WTC11 (cell line): Measurements from ENCODE around the gene PSMA3. TPM values are rescaled to one million over a fixed set of nuclear protein-coding genes. Genes with fewer than 3 reads are reported as not detected.

Experiments
- ATAC-seq: fragments of 200-7000 bp; cut with Tn5 transposase; 2 replicates; pipeline ENCODE4 v1.10.0; 2021; ENCODE audit warnings: mild to moderate bottlenecking, moderate library complexity
- CTCF ChIA-PET: fragments of 300-600 bp; sonication (Branson Sonifier 250); formaldehyde crosslinking; loops from one replicate; lab custom pipeline; 2021; ENCODE audit warnings: antibody characterized with exemption; lab: Charles Lee
- POLR2A ChIA-PET: fragments of 350-600 bp; sonication (Branson Sonifier 250); formaldehyde crosslinking; loops from one replicate; lab custom pipeline; 2021; ENCODE audit warnings: antibody characterized with exemption; lab: Charles Lee
- DNase-seq: peaks from one replicate; pipeline ENCODE4 v3.0.0; 2021; ENCODE audit warnings: low spot score
- H3K27ac Mint-ChIP-seq: 2 replicates; pipeline ENCODE4 v1.8.0; 2021; ENCODE audit warnings: mixed read lengths
- H3K27me3 Mint-ChIP-seq: 2 replicates; pipeline ENCODE4 v1.8.0; 2021; ENCODE audit warnings: low read depth, mild to moderate bottlenecking, moderate library complexity, mixed read lengths
- H3K36me3 Mint-ChIP-seq: 2 replicates; pipeline ENCODE4 v1.8.0; 2021; ENCODE audit warnings: mixed read lengths
- H3K4me1 Mint-ChIP-seq: 2 replicates; pipeline ENCODE4 v1.8.0; 2022; ENCODE audit warnings: mixed read lengths
- H3K4me3 Mint-ChIP-seq: 2 replicates; pipeline ENCODE4 v1.8.0; 2021; ENCODE audit warnings: mild to moderate bottlenecking, moderate library complexity, mixed read lengths
- H3K9me3 Mint-ChIP-seq: 2 replicates; pipeline ENCODE4 v1.8.0; 2021; ENCODE audit warnings: mixed read lengths
- ATF1 ChIP-seq: sonication (generic); formaldehyde crosslinking; IDR thresholded peaks from 2 replicates; pipeline ENCODE4 v1.8.1; 2023; ENCODE audit warnings: mild to moderate bottlenecking, moderate library complexity, missing genetic modification reagents
- E2F5 ChIP-seq: sonication (generic); formaldehyde crosslinking; IDR thresholded peaks from 2 replicates; pipeline ENCODE4 v1.8.1; 2022; ENCODE audit warnings: mild to moderate bottlenecking, moderate library complexity, missing genetic modification reagents
- EMX1 ChIP-seq: fragments of 250-450 bp; sonication (Bioruptor Pico); IDR thresholded peaks from 2 replicates; pipeline ENCODE4 v1.8.0; 2021; ENCODE audit warnings: mild to moderate bottlenecking
- ETV6 ChIP-seq: sonication (generic); formaldehyde crosslinking; IDR thresholded peaks from 2 replicates; pipeline ENCODE4 v1.8.1; 2022; ENCODE audit warnings: mild to moderate bottlenecking, missing genetic modification reagents
- FOXP1 ChIP-seq: sonication (generic); formaldehyde crosslinking; IDR thresholded peaks from 2 replicates; pipeline ENCODE4 v1.8.0; 2022; ENCODE audit warnings: missing genetic modification reagents, mild to moderate bottlenecking, moderate library complexity, borderline replicate concordance
- JAZF1 ChIP-seq: fragments of 250-450 bp; sonication (Bioruptor Pico); IDR thresholded peaks from 2 replicates; pipeline ENCODE4 v1.9.0; 2021; ENCODE audit warnings: moderate library complexity, mild to moderate bottlenecking, inconsistent platforms
- MAX ChIP-seq: sonication (generic); formaldehyde crosslinking; IDR thresholded peaks from 2 replicates; pipeline ENCODE4 v1.8.0; 2022; ENCODE audit warnings: mild to moderate bottlenecking, missing genetic modification reagents
- NFYB ChIP-seq: sonication (generic); formaldehyde crosslinking; conservative IDR thresholded peaks from 2 replicates; pipeline ENCODE4 v1.8.0; 2022; ENCODE audit warnings: low read depth, missing genetic modification reagents
- NR3C1 ChIP-seq: sonication (generic); formaldehyde crosslinking; conservative IDR thresholded peaks from 2 replicates; pipeline ENCODE4 v1.8.1; 2023; ENCODE audit warnings: low read depth, mild to moderate bottlenecking, missing genetic modification reagents
- PRRX2 ChIP-seq: fragments of 250-450 bp; sonication (Bioruptor Pico); IDR thresholded peaks from 2 replicates; pipeline ENCODE4 v1.8.0; 2021; ENCODE audit warnings: mild to moderate bottlenecking
- SMAD4 ChIP-seq: sonication (generic); formaldehyde crosslinking; IDR thresholded peaks from 2 replicates; pipeline ENCODE4 v1.8.0; 2022; ENCODE audit warnings: mild to moderate bottlenecking, missing genetic modification reagents
- STAT6 ChIP-seq: sonication (generic); formaldehyde crosslinking; conservative IDR thresholded peaks from 2 replicates; pipeline ENCODE4 v1.8.1; 2023; ENCODE audit warnings: mild to moderate bottlenecking, low read depth, missing genetic modification reagents, moderate library complexity
- TEAD4 ChIP-seq: sonication (generic); formaldehyde crosslinking; IDR thresholded peaks from 2 replicates; pipeline ENCODE4 v1.8.0; 2022; ENCODE audit warnings: mild to moderate bottlenecking, missing genetic modification reagents
- ZBTB21 ChIP-seq: sonication (generic); formaldehyde crosslinking; IDR thresholded peaks from 2 replicates; pipeline ENCODE4 v1.8.1; 2023; ENCODE audit warnings: mild to moderate bottlenecking, missing genetic modification reagents, borderline replicate concordance
- ZNF138 ChIP-seq: sonication (generic); formaldehyde crosslinking; conservative IDR thresholded peaks from 2 replicates; pipeline ENCODE4 v1.8.1; 2022; ENCODE audit warnings: mild to moderate bottlenecking, moderate library complexity, missing genetic modification reagents
- ZNF263 ChIP-seq: sonication (generic); formaldehyde crosslinking; IDR thresholded peaks from 2 replicates; pipeline ENCODE4 v1.8.1; 2022; ENCODE audit warnings: low read depth, mild to moderate bottlenecking, moderate library complexity, missing genetic modification reagents
- ZNF423 ChIP-seq: fragments of 250-450 bp; sonication (Bioruptor Pico); IDR thresholded peaks from 2 replicates; pipeline ENCODE4 v2.1.2; 2022; ENCODE audit warnings: mild to moderate bottlenecking, moderate library complexity
- ZNF671 ChIP-seq: fragments of 250-450 bp; sonication (Bioruptor Pico); IDR thresholded peaks from 2 replicates; pipeline ENCODE4 v1.8.0; 2021; ENCODE audit warnings: mild to moderate bottlenecking
- total RNA-seq: library from RNA; stranded (reverse); gene quantifications from 3 replicates; pipeline ENCODE4 v1.2.3, GENCODE V29; 2021
- TF ChIP-seq, protein P1 (sequence below): sonication (generic); formaldehyde crosslinking; IDR thresholded peaks from 2 replicates; pipeline ENCODE4 v1.8.0; 2022; ENCODE audit warnings: missing genetic modification reagents
- TF ChIP-seq, protein P2 (sequence below): sonication (generic); formaldehyde crosslinking; IDR thresholded peaks from 2 replicates; pipeline ENCODE4 v1.8.0; 2022; ENCODE audit warnings: mild to moderate bottlenecking, missing genetic modification reagents

The PSMA3 gene
- total RNA-seq, 1 experiment from 2014 or later: 286 TPM

- Mint-ChIP-seq H3K4me1 (no peaks in the 10 kb centered on the region), H3K36me3 (peaks cover 17% of the 10 kb centered on the region), H3K27me3 (no peaks in the 10 kb centered on the region), H3K27ac (no peak overlapping the region), H3K4me3 (no peak overlapping the region), H3K9me3 (peaks cover 4% of the 10 kb centered on the region)
- ATAC-seq (no peak), DNase-seq (no peak)
- ChIA-PET POLR2A (interaction anchor here (1.2 kb wide), 1 partner anchor 29 kb away, joined by 3 read pairs; the partner anchor contains the start of gene PSMA3), CTCF (no interaction called here)
- no peak for TF ChIP-seq NFYB
- no peak for TF ChIP-seq ZNF423
- TF ChIP-seq, protein P1, sequence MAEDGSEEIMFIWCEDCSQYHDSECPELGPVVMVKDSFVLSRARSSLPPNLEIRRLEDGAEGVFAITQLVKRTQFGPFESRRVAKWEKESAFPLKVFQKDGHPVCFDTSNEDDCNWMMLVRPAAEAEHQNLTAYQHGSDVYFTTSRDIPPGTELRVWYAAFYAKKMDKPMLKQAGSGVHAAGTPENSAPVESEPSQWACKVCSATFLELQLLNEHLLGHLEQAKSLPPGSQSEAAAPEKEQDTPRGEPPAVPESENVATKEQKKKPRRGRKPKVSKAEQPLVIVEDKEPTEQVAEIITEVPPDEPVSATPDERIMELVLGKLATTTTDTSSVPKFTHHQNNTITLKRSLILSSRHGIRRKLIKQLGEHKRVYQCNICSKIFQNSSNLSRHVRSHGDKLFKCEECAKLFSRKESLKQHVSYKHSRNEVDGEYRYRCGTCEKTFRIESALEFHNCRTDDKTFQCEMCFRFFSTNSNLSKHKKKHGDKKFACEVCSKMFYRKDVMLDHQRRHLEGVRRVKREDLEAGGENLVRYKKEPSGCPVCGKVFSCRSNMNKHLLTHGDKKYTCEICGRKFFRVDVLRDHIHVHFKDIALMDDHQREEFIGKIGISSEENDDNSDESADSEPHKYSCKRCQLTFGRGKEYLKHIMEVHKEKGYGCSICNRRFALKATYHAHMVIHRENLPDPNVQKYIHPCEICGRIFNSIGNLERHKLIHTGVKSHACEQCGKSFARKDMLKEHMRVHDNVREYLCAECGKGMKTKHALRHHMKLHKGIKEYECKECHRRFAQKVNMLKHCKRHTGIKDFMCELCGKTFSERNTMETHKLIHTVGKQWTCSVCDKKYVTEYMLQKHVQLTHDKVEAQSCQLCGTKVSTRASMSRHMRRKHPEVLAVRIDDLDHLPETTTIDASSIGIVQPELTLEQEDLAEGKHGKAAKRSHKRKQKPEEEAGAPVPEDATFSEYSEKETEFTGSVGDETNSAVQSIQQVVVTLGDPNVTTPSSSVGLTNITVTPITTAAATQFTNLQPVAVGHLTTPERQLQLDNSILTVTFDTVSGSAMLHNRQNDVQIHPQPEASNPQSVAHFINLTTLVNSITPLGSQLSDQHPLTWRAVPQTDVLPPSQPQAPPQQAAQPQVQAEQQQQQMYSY (CRISPR knock-in tag): no peak
- no peak for TF ChIP-seq EMX1 (CRISPR knock-in tag)
- no peak for TF ChIP-seq STAT6 (CRISPR knock-in tag)
- TF ChIP-seq PRRX2 (CRISPR knock-in tag): no peak
- no peak for TF ChIP-seq MAX (CRISPR knock-in tag)
Observed at GRCh38 chr14:58215191-58215914, 29.3 kb upstream of the PSMA3 start.

- no peak for DNase-seq
- Mint-ChIP-seq H3K9me3 (peaks cover 4% of the 10 kb centered on the region), H3K4me3 (no peak overlapping the region), H3K4me1 (no peaks in the 10 kb centered on the region)
- no peak for TF ChIP-seq TEAD4 (CRISPR knock-in tag)
- no peak for TF ChIP-seq ZNF138 (CRISPR knock-in tag)
- TF ChIP-seq EMX1 (CRISPR knock-in tag): no peak
- TF ChIP-seq E2F5: no peak
- no peak for TF ChIP-seq ZBTB21
- TF ChIP-seq ZNF263 (CRISPR knock-in tag): no peak
- TF ChIP-seq NR3C1: no peak
- TF ChIP-seq, protein P2, sequence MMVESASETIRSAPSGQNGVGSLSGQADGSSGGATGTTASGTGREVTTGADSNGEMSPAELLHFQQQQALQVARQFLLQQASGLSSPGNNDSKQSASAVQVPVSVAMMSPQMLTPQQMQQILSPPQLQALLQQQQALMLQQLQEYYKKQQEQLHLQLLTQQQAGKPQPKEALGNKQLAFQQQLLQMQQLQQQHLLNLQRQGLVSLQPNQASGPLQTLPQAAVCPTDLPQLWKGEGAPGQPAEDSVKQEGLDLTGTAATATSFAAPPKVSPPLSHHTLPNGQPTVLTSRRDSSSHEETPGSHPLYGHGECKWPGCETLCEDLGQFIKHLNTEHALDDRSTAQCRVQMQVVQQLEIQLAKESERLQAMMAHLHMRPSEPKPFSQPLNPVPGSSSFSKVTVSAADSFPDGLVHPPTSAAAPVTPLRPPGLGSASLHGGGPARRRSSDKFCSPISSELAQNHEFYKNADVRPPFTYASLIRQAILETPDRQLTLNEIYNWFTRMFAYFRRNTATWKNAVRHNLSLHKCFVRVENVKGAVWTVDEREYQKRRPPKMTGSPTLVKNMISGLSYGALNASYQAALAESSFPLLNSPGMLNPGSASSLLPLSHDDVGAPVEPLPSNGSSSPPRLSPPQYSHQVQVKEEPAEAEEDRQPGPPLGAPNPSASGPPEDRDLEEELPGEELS (CRISPR knock-in tag): no peak
- no peak for TF ChIP-seq JAZF1 (CRISPR knock-in tag)
- no peak for TF ChIP-seq ZNF671
- no peak for TF ChIP-seq ETV6 (CRISPR knock-in tag)
- TF ChIP-seq SMAD4 (CRISPR knock-in tag): no peak
- no peak for TF ChIP-seq ATF1 (CRISPR knock-in tag)
- TF ChIP-seq FOXP1 (CRISPR knock-in tag): no peak
- TF ChIP-seq, all 79 proteins: peak for 0
- ATAC-seq: no peak
- ChIA-PET CTCF (no interaction called here), POLR2A (no interaction called here)
- H3K27ac Mint-ChIP-seq: peak overlapping the region; percentile 13; the same call in 1 of the 2 replicates
- H3K36me3 Mint-ChIP-seq: peaks cover 12% of the 10 kb centered on the region
- H3K27me3 Mint-ChIP-seq: no peaks in the 10 kb centered on the region
Observed at GRCh38 chr14:58216544-58216943, 28.1 kb upstream of the PSMA3 start.
